WTC11 (cell line): ENCODE results near the gene VAV2. TPM values are rescaled to one million over a fixed set of nuclear protein-coding genes. Genes with fewer than 3 reads are reported as not detected.

ENCODE experiments used
- ATAC-seq: fragments of 200-7000 bp; cut with Tn5 transposase; 2 replicates; pipeline ENCODE4 v1.10.0; 2021; ENCODE audit warnings: mild to moderate bottlenecking, moderate library complexity
- CTCF ChIA-PET: fragments of 300-600 bp; sonication (Branson Sonifier 250); formaldehyde crosslinking; loops from one replicate; lab custom pipeline; 2021; ENCODE audit warnings: antibody characterized with exemption; lab: Charles Lee
- POLR2A ChIA-PET: fragments of 350-600 bp; sonication (Branson Sonifier 250); formaldehyde crosslinking; loops from one replicate; lab custom pipeline; 2021; ENCODE audit warnings: antibody characterized with exemption; lab: Charles Lee
- DNase-seq: peaks from one replicate; pipeline ENCODE4 v3.0.0; 2021; ENCODE audit warnings: low spot score
- H3K27ac Mint-ChIP-seq: 2 replicates; pipeline ENCODE4 v1.8.0; 2021; ENCODE audit warnings: mixed read lengths
- H3K27me3 Mint-ChIP-seq: 2 replicates; pipeline ENCODE4 v1.8.0; 2021; ENCODE audit warnings: low read depth, mild to moderate bottlenecking, moderate library complexity, mixed read lengths
- H3K36me3 Mint-ChIP-seq: 2 replicates; pipeline ENCODE4 v1.8.0; 2021; ENCODE audit warnings: mixed read lengths
- H3K4me1 Mint-ChIP-seq: 2 replicates; pipeline ENCODE4 v1.8.0; 2022; ENCODE audit warnings: mixed read lengths
- H3K4me3 Mint-ChIP-seq: 2 replicates; pipeline ENCODE4 v1.8.0; 2021; ENCODE audit warnings: mild to moderate bottlenecking, moderate library complexity, mixed read lengths
- H3K9me3 Mint-ChIP-seq: 2 replicates; pipeline ENCODE4 v1.8.0; 2021; ENCODE audit warnings: mixed read lengths
- ATF1 ChIP-seq: sonication (generic); formaldehyde crosslinking; IDR thresholded peaks from 2 replicates; pipeline ENCODE4 v1.8.1; 2023; ENCODE audit warnings: mild to moderate bottlenecking, moderate library complexity, missing genetic modification reagents
- CREB1 ChIP-seq: sonication (generic); formaldehyde crosslinking; IDR thresholded peaks from 2 replicates; pipeline ENCODE4 v1.8.0; 2023; ENCODE audit warnings: mild to moderate bottlenecking, missing genetic modification reagents
- EMX1 ChIP-seq: fragments of 250-450 bp; sonication (Bioruptor Pico); IDR thresholded peaks from 2 replicates; pipeline ENCODE4 v1.8.0; 2021; ENCODE audit warnings: mild to moderate bottlenecking
- FOXP4 ChIP-seq: sonication (generic); formaldehyde crosslinking; IDR thresholded peaks from 2 replicates; pipeline ENCODE4 v1.8.0; 2022; ENCODE audit warnings: mild to moderate bottlenecking, missing genetic modification reagents
- HMGA2 ChIP-seq: fragments of 250-450 bp; sonication (Bioruptor Pico); IDR thresholded peaks from 2 replicates; pipeline ENCODE4 v1.4.0; 2021; ENCODE audit warnings: mild to moderate bottlenecking, moderate library complexity
- JAZF1 ChIP-seq: fragments of 250-450 bp; sonication (Bioruptor Pico); IDR thresholded peaks from 2 replicates; pipeline ENCODE4 v1.9.0; 2021; ENCODE audit warnings: moderate library complexity, mild to moderate bottlenecking, inconsistent platforms
- NFE2L1 ChIP-seq: sonication (generic); formaldehyde crosslinking; IDR thresholded peaks from 2 replicates; pipeline ENCODE4 v1.8.1; 2023; ENCODE audit warnings: missing genetic modification reagents
- NR1H2 ChIP-seq: sonication (generic); formaldehyde crosslinking; IDR thresholded peaks from 2 replicates; pipeline ENCODE4 v1.9.0; 2021; ENCODE audit warnings: mild to moderate bottlenecking, moderate library complexity, missing genetic modification reagents
- NR3C1 ChIP-seq: sonication (generic); formaldehyde crosslinking; conservative IDR thresholded peaks from 2 replicates; pipeline ENCODE4 v1.8.1; 2023; ENCODE audit warnings: low read depth, mild to moderate bottlenecking, missing genetic modification reagents
- SMAD3 ChIP-seq: sonication (generic); formaldehyde crosslinking; IDR thresholded peaks from 2 replicates; pipeline ENCODE4 v1.8.0; 2022; ENCODE audit warnings: missing genetic modification reagents, mild to moderate bottlenecking, borderline replicate concordance
- TEAD1 ChIP-seq: sonication (generic); formaldehyde crosslinking; IDR thresholded peaks from 2 replicates; pipeline ENCODE4 v1.8.0; 2022; ENCODE audit warnings: mild to moderate bottlenecking, missing genetic modification reagents
- TP53 ChIP-seq: sonication (generic); formaldehyde crosslinking; IDR thresholded peaks from 2 replicates; pipeline ENCODE4 v1.8.1; 2023; ENCODE audit warnings: mild to moderate bottlenecking, missing genetic modification reagents
- USF1 ChIP-seq: sonication (generic); formaldehyde crosslinking; IDR thresholded peaks from 2 replicates; pipeline ENCODE4 v1.8.0; 2022; ENCODE audit warnings: mild to moderate bottlenecking, missing genetic modification reagents
- ZNF317 ChIP-seq: sonication (generic); formaldehyde crosslinking; IDR thresholded peaks from 2 replicates; pipeline ENCODE4 v1.8.1; 2023; ENCODE audit warnings: low read depth, mild to moderate bottlenecking, moderate library complexity, missing genetic modification reagents, borderline replicate concordance
- ZNF396 ChIP-seq: fragments of 250-450 bp; sonication (Bioruptor Pico); IDR thresholded peaks from 2 replicates; pipeline ENCODE4 v1.8.0; 2021; ENCODE audit warnings: mild to moderate bottlenecking, moderate library complexity, borderline replicate concordance
- ZNF671 ChIP-seq: fragments of 250-450 bp; sonication (Bioruptor Pico); IDR thresholded peaks from 2 replicates; pipeline ENCODE4 v1.8.0; 2021; ENCODE audit warnings: mild to moderate bottlenecking
- ZSCAN18 ChIP-seq: fragments of 250-450 bp; sonication (Bioruptor Pico); IDR thresholded peaks from 2 replicates; pipeline ENCODE4 v2.1.2; 2022; ENCODE audit warnings: mild to moderate bottlenecking, moderate library complexity
- total RNA-seq: library from RNA; stranded (reverse); gene quantifications from 3 replicates; pipeline ENCODE4 v1.2.3, GENCODE V29; 2021
- TF ChIP-seq, protein P1 (sequence below): sonication (generic); formaldehyde crosslinking; IDR thresholded peaks from 2 replicates; pipeline ENCODE4 v1.8.1; 2023; ENCODE audit warnings: mild to moderate bottlenecking, missing genetic modification reagents, borderline replicate concordance
- TF ChIP-seq, protein P2 (sequence below): sonication (generic); formaldehyde crosslinking; IDR thresholded peaks from 2 replicates; pipeline ENCODE4 v1.8.1; 2022; ENCODE audit warnings: low read depth, mild to moderate bottlenecking, moderate library complexity, missing genetic modification reagents, borderline replicate concordance
- TF ChIP-seq, protein P3 (sequence below): sonication (generic); formaldehyde crosslinking; IDR thresholded peaks from 2 replicates; pipeline ENCODE4 v1.8.0; 2022; ENCODE audit warnings: mild to moderate bottlenecking, missing genetic modification reagents

The VAV2 gene
- total RNA-seq, 1 experiment from 2014 or later, result 39.7 TPM

GRCh38 chr9:133986774-133987445 is 5.2 kb downstream of the VAV2 start:
- Mint-ChIP-seq H3K4me1 (peaks cover 33% of the 10 kb centered on the region), H3K36me3 (no peaks in the 10 kb centered on the region), H3K27me3 (no peaks in the 10 kb centered on the region), H3K27ac (no peak overlapping the region), H3K9me3 (no peaks in the 10 kb centered on the region), H3K4me3 (no peak overlapping the region)
- DNase-seq (no peak), ATAC-seq (no peak)
- CTCF ChIA-PET, result no interaction called here
- POLR2A ChIA-PET, result no interaction called here
- TF ChIP-seq HMGA2 (CRISPR knock-in tag) (peak; percentile 94), ATF1 (no peak), TP53 (no peak), NR1H2 (CRISPR knock-in tag) (no peak), ZNF396 (CRISPR knock-in tag) (no peak), EMX1 (CRISPR knock-in tag) (no peak), ZNF671 (CRISPR knock-in tag) (no peak)
- TF ChIP-seq, all 79 proteins: peak for 1

- H3K36me3 Mint-ChIP-seq, result no peaks in the 10 kb centered on the region
Measured at GRCh38 chr9:133986061-133986460, 6.1 kb downstream of the VAV2 start.

DNA sequence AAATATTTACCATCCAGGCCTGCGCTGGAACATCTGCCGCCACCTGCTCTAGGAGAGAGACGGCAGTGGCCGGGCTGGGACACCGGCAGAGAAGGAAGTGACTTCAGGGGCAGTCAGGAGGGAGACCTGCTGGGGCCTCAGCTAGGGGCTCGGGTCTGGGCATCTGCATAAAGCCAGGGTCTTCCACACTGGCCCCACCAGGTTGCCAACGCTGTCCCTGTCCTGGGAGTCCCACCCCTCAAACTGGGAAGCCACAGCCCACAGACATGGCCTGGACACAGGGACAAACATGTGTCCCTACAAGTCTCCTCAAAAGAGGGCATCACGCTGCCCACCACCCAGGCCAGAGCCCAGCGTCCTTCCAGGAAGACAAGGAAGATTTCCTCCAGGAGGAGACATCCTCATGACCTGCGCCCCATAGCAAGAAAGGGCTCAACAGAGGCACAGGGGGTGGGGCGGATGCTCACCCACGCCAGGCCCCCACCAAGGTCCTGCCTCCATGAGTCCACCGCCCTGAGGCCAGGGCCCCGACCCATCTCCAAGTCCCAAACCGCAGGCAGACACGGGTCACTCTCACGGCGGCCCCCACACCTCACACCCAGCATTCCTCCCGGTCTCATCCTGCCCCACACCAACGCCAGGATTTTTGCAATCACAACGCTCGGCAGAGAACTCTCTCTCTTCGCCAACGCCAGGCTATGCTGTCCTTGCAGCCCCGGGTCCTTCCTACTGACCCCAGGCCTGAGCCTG is 9.0 kb downstream of the VAV2 start:
- Mint-ChIP-seq H3K27ac (peak overlapping the region; percentile 85), H3K36me3 (no peaks in the 10 kb centered on the region), H3K4me3 (no peak overlapping the region), H3K9me3 (no peaks in the 10 kb centered on the region), H3K27me3 (no peaks in the 10 kb centered on the region), H3K4me1 (peaks cover 24% of the 10 kb centered on the region)
- DNase-seq (peak; percentile 9), ATAC-seq (no peak)
- CTCF ChIA-PET, result no interaction called here
- no peak for TF ChIP-seq ZNF317 (CRISPR knock-in tag)
- no peak for TF ChIP-seq FOXP4 (CRISPR knock-in tag)
- TF ChIP-seq NFE2L1 (CRISPR knock-in tag), result no peak
- no peak for TF ChIP-seq TEAD1
- TF ChIP-seq, protein P1, sequence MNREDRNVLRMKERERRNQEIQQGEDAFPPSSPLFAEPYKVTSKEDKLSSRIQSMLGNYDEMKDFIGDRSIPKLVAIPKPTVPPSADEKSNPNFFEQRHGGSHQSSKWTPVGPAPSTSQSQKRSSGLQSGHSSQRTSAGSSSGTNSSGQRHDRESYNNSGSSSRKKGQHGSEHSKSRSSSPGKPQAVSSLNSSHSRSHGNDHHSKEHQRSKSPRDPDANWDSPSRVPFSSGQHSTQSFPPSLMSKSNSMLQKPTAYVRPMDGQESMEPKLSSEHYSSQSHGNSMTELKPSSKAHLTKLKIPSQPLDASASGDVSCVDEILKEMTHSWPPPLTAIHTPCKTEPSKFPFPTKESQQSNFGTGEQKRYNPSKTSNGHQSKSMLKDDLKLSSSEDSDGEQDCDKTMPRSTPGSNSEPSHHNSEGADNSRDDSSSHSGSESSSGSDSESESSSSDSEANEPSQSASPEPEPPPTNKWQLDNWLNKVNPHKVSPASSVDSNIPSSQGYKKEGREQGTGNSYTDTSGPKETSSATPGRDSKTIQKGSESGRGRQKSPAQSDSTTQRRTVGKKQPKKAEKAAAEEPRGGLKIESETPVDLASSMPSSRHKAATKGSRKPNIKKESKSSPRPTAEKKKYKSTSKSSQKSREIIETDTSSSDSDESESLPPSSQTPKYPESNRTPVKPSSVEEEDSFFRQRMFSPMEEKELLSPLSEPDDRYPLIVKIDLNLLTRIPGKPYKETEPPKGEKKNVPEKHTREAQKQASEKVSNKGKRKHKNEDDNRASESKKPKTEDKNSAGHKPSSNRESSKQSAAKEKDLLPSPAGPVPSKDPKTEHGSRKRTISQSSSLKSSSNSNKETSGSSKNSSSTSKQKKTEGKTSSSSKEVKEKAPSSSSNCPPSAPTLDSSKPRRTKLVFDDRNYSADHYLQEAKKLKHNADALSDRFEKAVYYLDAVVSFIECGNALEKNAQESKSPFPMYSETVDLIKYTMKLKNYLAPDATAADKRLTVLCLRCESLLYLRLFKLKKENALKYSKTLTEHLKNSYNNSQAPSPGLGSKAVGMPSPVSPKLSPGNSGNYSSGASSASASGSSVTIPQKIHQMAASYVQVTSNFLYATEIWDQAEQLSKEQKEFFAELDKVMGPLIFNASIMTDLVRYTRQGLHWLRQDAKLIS (CRISPR knock-in tag), result no peak
- no peak for TF ChIP-seq ZSCAN18 (CRISPR knock-in tag)
- TF ChIP-seq TP53, result no peak
- TF ChIP-seq, protein P2, sequence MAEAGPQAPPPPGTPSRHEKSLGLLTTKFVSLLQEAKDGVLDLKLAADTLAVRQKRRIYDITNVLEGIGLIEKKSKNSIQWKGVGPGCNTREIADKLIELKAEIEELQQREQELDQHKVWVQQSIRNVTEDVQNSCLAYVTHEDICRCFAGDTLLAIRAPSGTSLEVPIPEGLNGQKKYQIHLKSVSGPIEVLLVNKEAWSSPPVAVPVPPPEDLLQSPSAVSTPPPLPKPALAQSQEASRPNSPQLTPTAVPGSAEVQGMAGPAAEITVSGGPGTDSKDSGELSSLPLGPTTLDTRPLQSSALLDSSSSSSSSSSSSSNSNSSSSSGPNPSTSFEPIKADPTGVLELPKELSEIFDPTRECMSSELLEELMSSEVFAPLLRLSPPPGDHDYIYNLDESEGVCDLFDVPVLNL (CRISPR knock-in tag), result no peak
- TF ChIP-seq, protein P3, sequence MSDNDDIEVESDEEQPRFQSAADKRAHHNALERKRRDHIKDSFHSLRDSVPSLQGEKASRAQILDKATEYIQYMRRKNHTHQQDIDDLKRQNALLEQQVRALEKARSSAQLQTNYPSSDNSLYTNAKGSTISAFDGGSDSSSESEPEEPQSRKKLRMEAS (CRISPR knock-in tag), result no peak
- TF ChIP-seq USF1 (CRISPR knock-in tag), result no peak
- no peak for TF ChIP-seq SMAD3
- TF ChIP-seq CREB1 (CRISPR knock-in tag), result no peak
- TF ChIP-seq NR3C1 (CRISPR knock-in tag), result no peak
- POLR2A ChIA-PET, result interaction anchor here (0.7 kb wide), 1 partner anchor 162 kb away, joined by 5 read pairs; no protein-coding TSS in a partner anchor

More at GRCh38 chr9:133986061-133986460, 6.1 kb downstream of the VAV2 start:
- Mint-ChIP-seq H3K4me3 (no peak overlapping the region), H3K27ac (peak overlapping the region; percentile 80; the same call in 1 of the 2 replicates), H3K4me1 (peaks cover 33% of the 10 kb centered on the region), H3K9me3 (no peaks in the 10 kb centered on the region), H3K27me3 (no peaks in the 10 kb centered on the region)
- ChIA-PET POLR2A (no interaction called here), CTCF (no interaction called here)
- no peak for TF ChIP-seq JAZF1 (CRISPR knock-in tag)
- ATAC-seq, result no peak
- DNase-seq, result no peak
